GM18868 (cell line): Measurements from ENCODE around the gene RNF111.

ENCODE experiments used
- ATAC-seq: cut with Tn5 transposase; IDR thresholded peaks from one replicate; pipeline ENCODE4 v1.9.1; 2021; ENCODE audit warnings: mild to moderate bottlenecking, moderate library complexity; ENCODE audit not compliant: unreplicated experiment

RNF111 gene

GRCh38 chr15:58987491-58988005 is at the start of gene RNF111:
TSS of gene RNF111 (plus strand) at chr15:58987663. CDS start at chr15:59030823, 43,160 bp downstream.
- peak; percentile 78 for ATAC-seq

DNA sequence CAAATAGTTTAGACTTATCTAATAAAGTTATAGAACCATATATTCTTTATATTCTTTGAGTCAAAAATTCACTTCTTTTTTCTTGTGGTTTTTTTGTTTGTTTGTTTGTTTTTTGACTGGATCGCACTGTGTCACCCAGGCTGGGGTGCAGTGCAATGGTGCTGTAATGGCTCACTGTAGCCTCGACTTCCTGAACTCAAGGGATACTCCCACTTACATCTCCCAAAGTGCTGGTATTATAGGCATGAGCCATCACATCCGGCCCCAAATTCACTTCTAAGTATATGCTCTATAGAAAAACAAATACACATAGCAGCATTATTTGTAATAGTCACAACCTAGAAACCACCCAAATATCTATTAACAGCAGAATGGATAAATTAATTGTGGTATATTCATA is 40.3 kb upstream of the RNF111 start:
- no peak for ATAC-seq

DNA sequence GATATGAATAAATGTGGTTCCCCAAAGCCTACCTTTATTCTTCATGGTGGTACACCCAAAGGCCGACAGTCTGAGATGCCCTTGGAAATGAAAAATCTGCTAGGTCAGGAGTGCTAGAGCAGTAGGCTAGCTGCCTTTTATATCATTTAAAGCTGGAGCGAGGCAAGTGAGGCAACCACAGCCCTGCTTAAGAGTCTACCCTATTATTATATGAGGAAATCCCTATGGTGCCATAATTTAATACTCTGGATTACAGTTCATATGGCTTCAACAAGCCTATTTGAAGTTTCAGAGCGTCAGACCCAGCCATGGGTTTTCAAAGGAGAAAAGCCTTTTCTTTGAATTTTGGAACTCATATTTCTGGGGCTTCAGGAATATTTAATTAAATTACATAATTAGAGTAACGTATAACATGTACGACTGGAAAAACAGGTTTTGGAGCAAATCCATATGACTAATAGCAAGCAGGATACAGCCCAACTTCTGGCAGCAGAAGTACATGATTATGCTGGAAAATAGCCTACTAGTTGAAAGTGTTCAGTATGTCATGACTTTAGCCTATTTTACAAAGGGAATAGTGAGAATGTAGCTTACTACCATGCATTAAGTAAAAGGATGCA is 36.0 kb upstream of the RNF111 start:
- no peak for ATAC-seq

- no peak for ATAC-seq
These were observed 34.7 kb upstream of the RNF111 start for GRCh38 chr15:58952751-58953150.

- ATAC-seq, result peak; percentile 76
These were observed 30.1 kb upstream of the RNF111 start for GRCh38 chr15:58957101-58957973.

DNA sequence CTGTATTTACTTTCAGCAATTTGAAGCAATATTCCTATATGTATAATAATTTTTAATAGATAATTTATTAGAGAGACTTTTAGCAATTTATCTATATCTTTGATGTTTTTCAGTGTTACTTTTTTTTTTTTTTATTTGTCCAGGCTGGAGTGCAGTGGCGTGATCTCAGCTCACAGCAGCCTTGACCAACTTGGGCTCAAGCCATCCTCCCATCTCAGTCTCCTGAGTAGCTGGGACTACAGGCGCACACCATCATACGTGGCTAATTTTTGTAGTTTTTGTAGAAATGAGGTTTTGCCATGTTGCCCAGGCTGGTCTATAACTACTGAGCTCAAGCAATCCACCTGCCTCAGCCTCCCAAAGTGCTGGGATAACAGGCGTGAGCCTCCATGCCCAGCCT is 28.7 kb upstream of the RNF111 start:
- ATAC-seq, result no peak

GRCh38 chr15:58962136-58962535 is 25.3 kb upstream of the RNF111 start:
- ATAC-seq, result no peak

DNA sequence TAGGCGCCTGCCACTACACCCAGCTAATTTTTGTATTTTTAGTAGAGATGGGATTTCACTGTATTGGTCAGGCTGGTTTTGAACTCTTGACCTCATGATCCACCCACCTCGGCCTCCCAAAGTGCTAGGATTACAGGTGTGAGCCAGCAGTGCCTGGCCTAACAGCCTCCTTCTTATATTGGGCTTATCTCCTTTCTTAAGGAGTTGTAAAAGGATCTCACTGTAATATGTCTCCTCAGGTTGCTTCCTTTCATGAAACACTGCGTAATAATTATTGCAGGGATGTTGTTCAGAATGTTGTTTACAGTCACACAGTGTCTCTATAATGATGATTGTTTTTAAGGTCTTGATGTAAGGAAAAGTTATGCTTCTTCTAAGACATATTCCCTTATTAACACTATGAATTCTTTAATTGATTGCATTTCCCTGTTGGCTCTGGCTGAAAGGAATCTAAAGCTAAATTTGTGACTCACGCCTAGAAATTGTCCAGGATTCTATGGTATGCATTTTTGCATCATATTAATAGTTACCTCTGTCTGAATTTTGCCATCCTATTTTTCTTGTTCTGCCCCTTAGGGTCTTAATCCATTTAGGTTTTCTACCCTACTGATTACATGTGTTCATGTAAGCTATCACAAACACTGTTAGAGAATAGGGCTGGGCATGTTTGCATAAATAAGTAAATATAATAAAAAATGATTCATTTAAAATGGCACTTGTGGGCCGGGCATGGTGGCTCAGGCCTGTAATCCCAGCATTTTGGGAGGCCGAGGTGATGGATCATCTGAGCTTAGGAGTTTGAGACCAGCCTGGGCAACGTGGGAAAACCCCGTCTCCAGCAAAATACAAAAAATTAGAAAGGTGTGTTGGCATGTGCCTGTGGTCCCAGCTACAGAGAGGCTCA is 24.5 kb upstream of the RNF111 start:
- ATAC-seq, result no peak

DNA sequence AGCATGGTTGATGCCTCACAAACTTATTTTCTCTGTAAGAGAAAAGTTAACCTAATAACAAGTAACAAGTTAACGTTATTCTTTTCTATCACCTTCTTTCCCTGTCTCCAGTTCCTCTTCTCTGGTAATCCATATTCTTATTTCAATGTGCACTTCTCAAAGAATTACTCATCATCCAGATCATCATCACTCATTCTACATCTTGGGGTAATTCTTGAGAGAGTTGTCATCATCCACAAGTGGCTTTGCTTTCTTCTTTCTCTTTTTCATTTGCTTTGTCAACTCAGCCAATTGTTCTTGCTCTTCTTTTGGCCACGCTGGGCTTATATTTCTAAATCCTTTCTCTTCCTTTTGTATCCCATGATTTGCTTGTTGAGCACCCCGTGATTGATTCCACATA is 20.8 kb upstream of the RNF111 start:
- ATAC-seq, result no peak

DNA sequence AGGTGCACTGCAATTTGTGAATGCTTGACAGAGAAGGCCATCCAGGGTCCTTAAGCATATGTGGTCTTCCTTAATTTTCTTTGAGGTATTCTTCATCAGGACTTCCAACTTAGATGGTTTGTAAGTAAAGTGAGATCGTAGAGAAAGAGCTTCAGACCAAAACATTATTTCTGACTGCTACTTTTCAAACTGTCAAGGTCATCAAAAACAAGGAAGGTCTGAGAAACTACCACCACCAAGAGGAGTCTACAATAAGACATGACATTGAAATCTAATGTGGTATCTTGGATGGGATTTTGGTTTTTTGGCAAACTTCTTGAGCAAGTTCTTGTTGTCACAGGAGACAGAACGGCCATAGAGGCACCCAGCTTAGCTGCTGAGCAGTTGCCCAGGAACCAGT is 20.0 kb upstream of the RNF111 start:
- no peak for ATAC-seq

DNA sequence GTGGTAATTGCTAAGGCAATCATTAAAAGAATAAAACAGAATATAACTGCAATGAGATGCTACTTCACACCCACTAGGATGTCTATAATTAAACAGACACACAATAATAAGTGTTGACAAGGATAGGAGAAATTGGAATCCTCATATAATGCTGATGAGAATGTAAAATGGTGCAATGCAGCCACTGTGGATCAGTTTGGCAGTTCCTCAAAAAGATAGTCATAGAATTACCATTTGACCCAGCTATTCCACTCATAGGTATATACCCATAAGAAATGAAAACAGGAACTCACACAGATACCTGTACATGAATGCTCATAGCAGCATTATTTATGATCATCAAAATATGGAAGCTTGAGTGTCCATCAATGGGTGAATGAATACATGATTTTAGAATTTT is 9.6 kb upstream of the RNF111 start:
- no peak for ATAC-seq

GRCh38 chr15:58980351-58980939 is 7.0 kb upstream of the RNF111 start:
- ATAC-seq, result no peak

- no peak for ATAC-seq
These were observed 5.5 kb upstream of the RNF111 start for GRCh38 chr15:58981808-58982475.

DNA sequence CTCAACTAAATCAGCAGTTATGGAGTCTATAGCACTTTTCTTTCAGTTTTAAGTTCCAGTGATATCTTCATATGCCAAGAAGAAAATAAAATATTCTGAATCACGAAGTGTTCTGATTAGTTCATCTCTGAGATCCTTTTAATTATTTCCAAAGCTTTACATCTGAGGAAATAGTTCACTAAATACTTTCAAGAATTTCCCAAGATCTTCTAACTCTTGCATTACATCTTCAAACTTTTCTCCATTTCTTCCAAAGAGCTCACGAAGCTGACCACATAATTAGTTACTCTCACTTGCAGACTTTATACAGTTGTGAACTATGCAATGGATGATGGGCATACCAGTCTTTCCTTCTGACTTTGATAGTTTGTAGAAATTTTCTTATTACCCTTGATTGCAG is 4.2 kb upstream of the RNF111 start:
- no peak for ATAC-seq

DNA sequence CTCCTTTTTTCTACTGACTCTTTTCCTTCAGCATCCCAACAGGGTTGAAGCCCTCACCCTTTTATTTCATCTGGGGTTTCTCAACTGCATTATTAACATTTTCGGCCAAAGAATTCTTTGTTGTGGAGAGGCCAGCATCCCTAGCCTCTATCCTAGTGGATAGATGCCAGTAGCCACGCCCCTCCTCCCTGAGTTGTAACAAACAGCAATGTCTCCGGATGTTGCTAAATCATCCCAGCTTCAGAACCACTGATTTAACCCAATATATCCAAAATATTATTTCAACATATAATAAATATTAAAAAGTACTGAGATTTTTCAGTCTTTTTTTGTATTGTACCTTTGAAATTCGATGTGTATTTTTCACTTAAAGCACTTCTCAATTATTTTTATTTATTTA is 2.0 kb upstream of the RNF111 start:
- ATAC-seq, result no peak

- ATAC-seq, result no peak
These were observed 427 bp upstream of the RNF111 start for GRCh38 chr15:58987036-58987435.

- ATAC-seq, result peak; percentile 58
These were observed 733 bp downstream of the RNF111 start for GRCh38 chr15:58988006-58988785.

- no peak for ATAC-seq
These were observed 4.7 kb downstream of the RNF111 start for GRCh38 chr15:58992181-58992580.

DNA sequence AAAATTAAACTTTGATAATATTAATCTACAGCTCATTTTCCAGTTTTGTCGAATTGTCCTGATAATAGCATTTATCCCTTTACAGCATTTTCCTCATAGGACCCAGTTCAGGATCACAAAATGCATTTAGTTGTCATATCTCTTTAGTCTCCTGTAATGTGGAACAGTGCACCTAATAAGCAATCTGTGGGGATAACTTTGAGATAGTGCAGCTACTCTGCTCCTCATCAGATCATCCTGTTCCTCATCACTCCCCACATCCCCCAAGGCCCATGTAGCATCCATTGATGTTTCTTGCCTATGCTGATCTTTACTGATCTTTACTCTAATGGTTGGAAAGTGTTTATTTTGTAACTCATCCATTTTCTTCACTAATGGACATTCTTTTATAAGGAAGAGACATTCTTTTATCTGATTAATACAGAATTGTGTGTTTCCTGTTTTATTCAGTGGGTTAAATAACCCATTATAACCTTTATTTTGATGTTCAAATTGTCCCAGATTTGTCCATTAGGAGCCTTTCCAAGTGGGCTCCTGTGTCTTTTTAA is 7.5 kb downstream of the RNF111 start:
- no peak for ATAC-seq
